Measurements from ENCODE around the gene COA1. TPM values are rescaled to one million over a fixed set of nuclear protein-coding genes. Genes with fewer than 3 reads are reported as not detected.

Gene COA1
- polyA plus RNA-seq, 3 donors from 2014 or later, result 48.2 to 99.7 (median 77.1) TPM

- Mint-ChIP-seq H3K9me3 (no peaks in the 10 kb centered on the region), H3K27ac (peak overlapping the region; percentile 75 to 93 (median 90)), H3K27me3 (ENCODE audit: low read depth in 3 of 3) (peaks cover 0 to 3% (median 0%) of the 10 kb centered on the region in 3 donors), H3K4me1 (peaks cover 54 to 55% of the 10 kb centered on the region in 2 donors), H3K36me3 (peaks cover 0 to 11% (median 4%) of the 10 kb centered on the region in 3 donors), H3K4me3 (peak overlapping the region; percentile 8 to 79 (median 33))
- no peak for DNase-seq
These were observed 70.4 kb downstream of the COA1 start for GRCh38 chr7:43658718-43659548.

- Mint-ChIP-seq H3K27me3 (ENCODE audit: low read depth in 3 of 3) (peaks cover 0 to 3% (median 0%) of the 10 kb centered on the region in 3 donors), H3K27ac (peak overlapping the region in 5 of 6 donors; percentile 23 to 69 (median 58)), H3K4me3 (no peak overlapping the region), H3K36me3 (peaks cover 0 to 14% (median 4%) of the 10 kb centered on the region in 3 donors), H3K4me1 (peaks cover 55 to 69% of the 10 kb centered on the region in 2 donors), H3K9me3 (no peaks in the 10 kb centered on the region)
- DNase-seq, result no peak
These were observed 72.3 kb downstream of the COA1 start for GRCh38 chr7:43656997-43657396.

GRCh38 chr7:43655584-43655983, 73.7 kb downstream of the COA1 start:
- Mint-ChIP-seq H3K27ac (peak overlapping the region in 3 of 6 donors; percentile 47 to 73 (median 55)), H3K9me3 (no peaks in the 10 kb centered on the region), H3K4me3 (peak overlapping the region in 1 of 5 donors; percentile 5), H3K27me3 (ENCODE audit: low read depth in 3 of 3) (peaks cover 3 to 5% (median 4%) of the 10 kb centered on the region in 3 donors), H3K36me3 (peaks cover 3 to 17% (median 4%) of the 10 kb centered on the region in 3 donors), H3K4me1 (peaks cover 49 to 76% of the 10 kb centered on the region in 2 donors)
- DNase-seq, result no peak

GRCh38 chr7:43653891-43654504, 75.3 kb downstream of the COA1 start:
- H3K9me3 Mint-ChIP-seq, result no peaks in the 10 kb centered on the region
- DNase-seq, result no peak
- peak overlapping the region; percentile 14 to 49 (median 37) for H3K4me3 Mint-ChIP-seq
- peaks cover 3 to 17% (median 4%) of the 10 kb centered on the region in 3 donors for H3K36me3 Mint-ChIP-seq
- peak overlapping the region; percentile 5 to 84 (median 68) for H3K27ac Mint-ChIP-seq
- H3K4me1 Mint-ChIP-seq, result peaks cover 33 to 77% of the 10 kb centered on the region in 2 donors
- peaks cover 5 to 14% (median 10%) of the 10 kb centered on the region in 3 donors for H3K27me3 Mint-ChIP-seq (ENCODE audit: low read depth in 3 of 3)

- peak overlapping the region; percentile 5 to 84 (median 68) for H3K27ac Mint-ChIP-seq
- no peak for DNase-seq
- H3K4me1 Mint-ChIP-seq, result peaks cover 28 to 77% of the 10 kb centered on the region in 2 donors
- no peaks in the 10 kb centered on the region for H3K9me3 Mint-ChIP-seq
- H3K27me3 Mint-ChIP-seq (ENCODE audit: low read depth in 3 of 3), result peaks cover 8 to 20% (median 14%) of the 10 kb centered on the region in 3 donors
- H3K36me3 Mint-ChIP-seq, result peaks cover 2 to 17% (median 3%) of the 10 kb centered on the region in 3 donors
- peak overlapping the region; percentile 14 to 49 (median 37) for H3K4me3 Mint-ChIP-seq
These were observed 75.9 kb downstream of the COA1 start for GRCh38 chr7:43653466-43653865.

DNA sequence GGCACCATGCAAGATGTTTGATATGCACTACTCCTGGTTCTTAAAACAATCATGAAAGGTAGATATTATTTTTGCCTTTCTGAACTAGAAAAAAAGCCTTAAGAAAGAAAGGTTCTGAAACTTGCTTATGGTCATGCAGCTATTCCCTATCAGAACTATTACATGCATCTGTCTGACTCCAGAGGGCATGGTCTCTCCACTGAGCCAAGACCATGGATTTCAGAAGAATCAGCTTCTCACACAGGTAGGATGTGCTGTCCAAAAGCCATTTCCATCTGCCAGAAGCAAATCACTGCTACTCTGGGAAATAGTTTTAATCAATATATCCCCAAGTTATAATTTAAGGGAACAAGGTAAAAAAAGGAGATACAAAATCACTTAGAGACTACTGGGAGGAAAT, 77.0 kb downstream of the COA1 start:
- Mint-ChIP-seq H3K4me3 (peak overlapping the region; percentile 33 to 88 (median 76)), H3K9me3 (no peaks in the 10 kb centered on the region), H3K27ac (peak overlapping the region; percentile 77 to 100 (median 94)), H3K36me3 (peaks cover 0 to 14% (median 3%) of the 10 kb centered on the region in 3 donors), H3K27me3 (ENCODE audit: low read depth in 3 of 3) (peaks cover 8 to 23% (median 19%) of the 10 kb centered on the region in 3 donors), H3K4me1 (peaks cover 20 to 81% of the 10 kb centered on the region in 2 donors)
- DNase-seq, result no peak

- peak; percentile 37 to 50 (median 49) for DNase-seq
- no peaks in the 10 kb centered on the region for H3K9me3 Mint-ChIP-seq
These were observed 78.8 kb downstream of the COA1 start for GRCh38 chr7:43650457-43651052.

GRCh38 chr7:43649755-43650274, 79.5 kb downstream of the COA1 start:
- Mint-ChIP-seq H3K27me3 (ENCODE audit: low read depth in 3 of 3) (peaks cover 8 to 28% (median 22%) of the 10 kb centered on the region in 3 donors), H3K4me1 (peaks cover 0 to 98% of the 10 kb centered on the region in 2 donors), H3K27ac (peak overlapping the region; percentile 77 to 100 (median 94)), H3K9me3 (no peaks in the 10 kb centered on the region), H3K4me3 (peak overlapping the region; percentile 66 to 88 (median 77)), H3K36me3 (peaks cover 3 to 15% (median 8%) of the 10 kb centered on the region in 3 donors)
- peak; percentile 88 to 90 (median 89) for DNase-seq

More at GRCh38 chr7:43650457-43651052, 78.8 kb downstream of the COA1 start:
- H3K27ac Mint-ChIP-seq, result peak overlapping the region; percentile 77 to 100 (median 94)
- H3K4me1 Mint-ChIP-seq, result peaks cover 2 to 91% of the 10 kb centered on the region in 2 donors
- peaks cover 2 to 11% (median 5%) of the 10 kb centered on the region in 3 donors for H3K36me3 Mint-ChIP-seq
- peak overlapping the region; percentile 66 to 88 (median 77) for H3K4me3 Mint-ChIP-seq
- H3K27me3 Mint-ChIP-seq (ENCODE audit: low read depth in 3 of 3), result peaks cover 8 to 26% (median 22%) of the 10 kb centered on the region in 3 donors

DNA sequence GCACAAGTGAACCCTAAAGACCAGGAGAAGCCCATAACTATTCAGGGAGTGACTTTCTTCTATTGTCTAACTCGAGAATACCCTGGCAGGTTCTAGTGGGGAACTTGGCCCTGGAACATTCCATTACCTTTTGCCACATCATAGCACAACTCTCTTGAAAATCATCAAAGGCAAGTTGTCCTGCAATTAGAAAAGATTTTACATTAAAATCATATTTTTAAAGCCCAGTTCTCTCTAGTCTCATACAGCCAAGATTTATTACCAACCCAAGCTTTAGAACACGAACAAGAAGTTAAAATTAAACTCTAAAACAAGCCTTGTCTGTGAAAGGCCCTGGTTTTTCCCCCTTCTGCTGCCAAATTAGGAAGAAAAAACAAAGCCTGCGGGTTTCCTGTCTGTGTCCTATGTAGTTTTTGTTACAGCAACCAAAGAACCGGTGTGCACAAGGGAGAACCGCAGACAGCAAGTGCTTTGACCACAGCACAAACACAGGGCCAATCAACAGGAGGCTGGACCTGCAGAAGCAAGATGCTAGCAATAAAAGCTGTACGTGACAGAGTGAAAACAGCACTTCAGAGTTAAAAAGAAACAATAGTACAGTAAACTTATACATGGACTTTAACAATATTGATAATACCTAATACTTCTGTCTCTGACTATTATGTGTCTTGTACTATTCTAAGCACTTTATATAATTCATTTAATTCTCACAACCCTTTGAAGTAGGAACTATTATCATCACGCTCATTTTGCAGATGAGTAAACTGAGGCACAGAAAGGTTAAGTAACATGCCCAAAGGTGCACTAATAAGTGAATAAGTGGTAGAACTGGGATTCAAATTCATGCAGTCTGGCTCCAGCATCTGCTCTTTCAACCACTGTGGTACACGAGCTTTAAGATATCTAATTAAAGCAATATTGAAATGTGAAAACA, 80.6 kb downstream of the COA1 start:
- H3K9me3 Mint-ChIP-seq, result no peaks in the 10 kb centered on the region
- peaks cover 3 to 23% (median 17%) of the 10 kb centered on the region in 3 donors for H3K36me3 Mint-ChIP-seq
- H3K4me3 Mint-ChIP-seq, result peak overlapping the region; percentile 66 to 88 (median 77)
- peak overlapping the region; percentile 77 to 100 (median 94) for H3K27ac Mint-ChIP-seq
- peaks cover 5 to 31% (median 29%) of the 10 kb centered on the region in 3 donors for H3K27me3 Mint-ChIP-seq (ENCODE audit: low read depth in 3 of 3)
- DNase-seq, result peak; percentile 88 to 90 (median 89)
- peaks cover 0 to 98% of the 10 kb centered on the region in 2 donors for H3K4me1 Mint-ChIP-seq

DNA sequence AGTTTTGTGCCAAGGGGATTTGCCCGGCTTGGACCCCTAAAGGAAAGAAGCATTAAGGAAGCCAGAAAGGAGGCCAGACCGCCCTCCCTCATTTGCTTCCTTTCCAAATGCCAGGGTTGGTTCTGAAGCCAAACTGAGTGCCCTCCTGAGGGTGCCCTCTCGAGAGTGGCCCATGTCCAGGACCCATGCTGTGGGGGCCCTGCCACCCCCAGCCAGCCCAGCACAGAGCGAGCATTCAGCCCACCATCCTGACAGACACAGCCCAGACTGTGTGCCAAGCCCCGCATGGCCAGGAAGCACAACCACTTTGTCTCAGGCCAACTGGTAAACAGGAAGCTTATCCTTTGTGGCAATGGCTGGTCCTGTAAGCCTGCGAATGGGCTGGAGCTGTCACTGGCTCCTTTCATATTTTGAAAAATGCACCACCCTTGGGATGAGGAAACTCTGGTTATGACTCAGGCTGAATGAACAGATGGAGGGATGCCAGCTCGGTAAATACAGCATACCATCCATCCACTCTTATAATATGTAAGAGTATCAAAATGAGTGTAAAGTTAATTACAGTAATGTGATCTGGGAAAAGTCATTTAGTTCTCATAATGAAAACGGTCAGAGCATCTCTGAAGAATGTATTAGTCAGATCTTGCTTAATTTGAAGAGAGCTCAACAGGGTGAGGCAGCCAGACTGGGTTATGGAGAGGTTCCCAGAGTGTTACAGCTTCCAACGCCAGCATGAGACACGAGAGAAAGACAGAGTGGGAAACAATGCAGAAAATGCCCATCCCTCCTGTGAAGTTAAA, 81.5 kb downstream of the COA1 start:
- Mint-ChIP-seq H3K9me3 (no peaks in the 10 kb centered on the region), H3K4me3 (peak overlapping the region; percentile 66 to 88 (median 77)), H3K27ac (peak overlapping the region; percentile 77 to 100 (median 94)), H3K36me3 (peaks cover 3 to 25% (median 23%) of the 10 kb centered on the region in 3 donors), H3K27me3 (ENCODE audit: low read depth in 3 of 3) (peaks cover 7 to 31% (median 29%) of the 10 kb centered on the region in 3 donors), H3K4me1 (peaks cover 0 to 99% of the 10 kb centered on the region in 2 donors)
- DNase-seq, result peak; percentile 36 to 51 (median 38)

GRCh38 chr7:43647339-43647672, 82.0 kb downstream of the COA1 start:
- H3K27ac Mint-ChIP-seq, result peak overlapping the region; percentile 77 to 100 (median 94)
- H3K27me3 Mint-ChIP-seq (ENCODE audit: low read depth in 3 of 3), result peaks cover 7 to 31% (median 29%) of the 10 kb centered on the region in 3 donors

More at GRCh38 chr7:43647339-43647672, 82.0 kb downstream of the COA1 start:
- DNase-seq, result no peak
- Mint-ChIP-seq H3K4me1 (peaks cover 0 to 99% of the 10 kb centered on the region in 2 donors), H3K36me3 (peaks cover 8 to 28% (median 25%) of the 10 kb centered on the region in 3 donors), H3K4me3 (peak overlapping the region; percentile 66 to 88 (median 77)), H3K9me3 (no peaks in the 10 kb centered on the region)

All from immature natural killer cell (primary cell).